GM19043 (cell line): ENCODE measurements around the gene IL17REL.
"Not testable (repeated sequence)": the region's sequence is repeated elsewhere in the genome, so short reads cannot be mapped to it uniquely, and the experiment has no call there.

Experiments
- ATAC-seq: cut with Tn5 transposase; IDR thresholded peaks from one replicate; pipeline ENCODE4 v1.9.1; 2021; ENCODE audit warnings: low read depth; ENCODE audit not compliant: unreplicated experiment

Gene IL17REL

DNA sequence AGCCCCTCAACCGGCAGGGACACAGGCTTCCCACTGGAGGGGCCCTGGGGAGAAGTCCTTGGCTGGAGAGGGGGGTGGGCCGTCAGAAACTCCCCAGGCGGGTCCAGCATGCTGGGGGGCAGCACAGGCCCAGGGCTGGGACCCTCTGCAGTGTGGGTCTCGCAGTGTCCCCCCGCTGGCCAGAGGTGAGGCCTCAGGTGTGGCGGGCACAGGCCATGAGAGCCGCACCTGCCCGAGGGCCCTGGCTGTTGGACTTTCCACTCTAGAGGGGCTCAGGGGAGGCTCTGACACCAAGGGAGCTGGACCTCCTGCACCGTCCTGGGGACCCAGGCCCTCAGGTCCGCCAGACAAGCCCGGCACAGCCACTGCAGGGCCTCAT is 62.7 kb downstream of the IL17REL start:
- no peak for ATAC-seq

- ATAC-seq = no peak
Observed at GRCh38 chr22:49948958-49949913, 63.3 kb downstream of the IL17REL start.

DNA sequence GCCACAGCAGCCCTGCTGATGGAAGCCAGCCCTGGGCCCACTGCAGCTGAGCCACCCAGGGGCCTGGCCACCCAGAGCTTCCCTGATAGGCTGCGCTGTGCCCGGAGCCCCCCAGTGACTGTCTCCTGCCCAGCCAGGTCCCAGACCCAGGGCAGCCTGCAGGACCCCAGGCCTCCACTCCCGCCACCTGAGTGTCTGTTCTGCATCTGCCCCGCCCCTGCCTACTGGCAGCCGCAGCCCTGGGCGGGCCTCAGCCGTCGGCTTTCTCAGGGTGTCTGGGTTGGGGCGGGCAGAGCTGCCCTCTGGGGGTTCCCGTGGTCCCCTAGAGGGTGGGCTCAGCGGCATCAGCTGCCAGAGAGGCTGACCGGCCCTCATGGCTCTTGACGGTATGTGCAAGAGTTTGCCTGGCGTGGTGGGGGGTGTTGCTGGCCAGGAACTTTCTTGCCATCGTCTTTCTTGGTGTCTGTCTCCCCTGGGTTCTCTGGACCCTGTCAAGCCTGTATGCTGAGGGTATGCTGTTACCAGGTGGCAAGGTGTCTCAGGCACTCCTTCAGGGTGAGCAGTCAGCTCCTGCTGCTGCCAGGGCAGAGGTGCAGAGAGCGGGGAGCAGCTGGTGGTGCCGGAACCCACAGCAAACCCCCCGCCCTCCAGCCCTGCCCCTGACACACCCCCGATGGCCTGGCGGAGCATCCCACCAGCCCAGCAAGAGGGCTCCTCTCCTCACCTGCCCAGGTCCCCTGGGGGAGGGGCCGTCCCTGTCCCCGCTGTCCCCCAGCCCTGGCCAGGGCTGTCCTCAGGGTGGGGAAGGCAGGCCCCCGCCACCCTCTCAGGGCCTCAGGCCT is 64.2 kb downstream of the IL17REL start:
- ATAC-seq = no peak

DNA sequence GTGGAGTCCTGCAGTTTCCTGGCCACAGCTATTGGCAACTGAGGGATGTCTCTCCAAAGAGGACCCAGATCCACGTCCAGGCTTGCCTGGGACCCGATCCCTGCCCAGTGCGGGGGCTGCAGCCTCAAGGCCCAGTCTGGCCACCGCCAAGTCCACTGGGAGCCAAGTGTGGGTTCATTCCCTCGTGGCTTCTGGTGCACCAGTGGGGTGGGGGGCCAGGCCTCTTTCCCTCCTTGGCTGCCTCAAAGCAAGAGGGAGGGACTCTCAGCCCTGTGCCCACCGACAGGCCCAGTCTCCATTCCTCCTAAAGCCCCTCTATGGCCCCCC is 65.3 kb downstream of the IL17REL start:
- ATAC-seq = no peak

- no peak for ATAC-seq
Observed at GRCh38 chr22:49946612-49947295, 65.8 kb downstream of the IL17REL start.

GRCh38 chr22:49945042-49945794 is 67.3 kb downstream of the IL17REL start:
- not testable (repeated sequence) for ATAC-seq
